Suprapubic skin (tissue), 3 donors: ENCODE results near the gene RNASEL.

Experiments used
- CTCF ChIP-seq, 2 donors: fragments of 200-600 bp in 1 of 2; fragments of 450-650 bp in 1 of 2; sonication (generic) in 1 of 2; IDR thresholded peaks; one replicate each; pipeline ENCODE4 v1.5.1; 2016 to 2019; ENCODE audit warnings: antibody characterized with exemption in 2 of 2, mild to moderate bottlenecking in 1 of 2, moderate library complexity in 1 of 2
- EP300 ChIP-seq: sonication (generic); formaldehyde crosslinking; IDR thresholded peaks from one replicate; pipeline ENCODE4 v1.6.1; 2017; ENCODE audit warnings: antibody characterized with exemption
- POLR2A ChIP-seq, 2 donors: fragments of 450-650 bp; IDR thresholded peaks; one replicate each; pipeline ENCODE4 v1.6.1; 2017; ENCODE audit warnings: antibody characterized with exemption in 2 of 2, mild to moderate bottlenecking in 2 of 2, moderate library complexity in 2 of 2

GRCh38 chr1:182600745-182601415, 11.8 kb upstream of the RNASEL start:
- TF ChIP-seq POLR2A (IDR thresholded peaks at IDR 0.05) (no peak), CTCF (IDR thresholded peaks at IDR 0.05) (no peak), EP300 (no peak)
